DMS 273 treated with DMSO at 0.1 percent for 48 hours (cell line): ENCODE measurements around the gene ITGB4.

Experiments
- DNase-seq: peaks from one replicate; lab custom pipeline; 2025; lab: John Stamatoyannopoulos, UW

Gene ITGB4

DNA sequence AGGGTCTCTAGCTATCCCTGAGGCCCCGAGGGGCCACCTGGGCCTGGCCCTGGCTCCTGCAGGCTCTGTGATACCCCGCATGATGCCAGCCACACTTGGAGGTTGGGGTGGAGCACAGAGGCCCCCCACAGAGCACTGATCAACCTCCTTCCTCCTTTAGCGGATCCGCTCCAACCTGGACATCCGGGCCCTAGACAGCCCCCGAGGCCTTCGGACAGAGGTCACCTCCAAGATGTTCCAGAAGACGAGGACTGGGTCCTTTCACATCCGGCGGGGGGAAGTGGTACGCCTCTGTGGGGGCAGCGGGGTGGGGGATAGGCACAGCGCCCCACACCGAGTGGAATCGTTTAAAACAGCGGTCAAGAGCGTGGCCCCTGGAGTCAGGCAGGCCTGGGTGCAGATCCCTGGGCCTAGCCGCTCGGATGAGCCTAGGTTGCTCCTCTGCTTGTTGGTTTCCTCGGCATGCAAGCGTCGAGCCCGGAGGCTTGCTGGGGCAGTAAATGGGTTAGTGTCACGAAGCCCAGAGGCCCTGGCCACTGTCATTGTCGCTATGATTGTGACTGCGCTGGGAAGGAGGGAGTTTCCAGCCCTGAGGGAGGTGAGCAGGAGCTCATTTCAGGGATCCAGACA is 9.9 kb downstream of the ITGB4 start:
- no peak for DNase-seq

GRCh38 chr17:75731716-75732498 is 10.6 kb downstream of the ITGB4 start:
- no peak for DNase-seq

GRCh38 chr17:75733471-75733870 is 12.2 kb downstream of the ITGB4 start:
- DNase-seq, result no peak

DNA sequence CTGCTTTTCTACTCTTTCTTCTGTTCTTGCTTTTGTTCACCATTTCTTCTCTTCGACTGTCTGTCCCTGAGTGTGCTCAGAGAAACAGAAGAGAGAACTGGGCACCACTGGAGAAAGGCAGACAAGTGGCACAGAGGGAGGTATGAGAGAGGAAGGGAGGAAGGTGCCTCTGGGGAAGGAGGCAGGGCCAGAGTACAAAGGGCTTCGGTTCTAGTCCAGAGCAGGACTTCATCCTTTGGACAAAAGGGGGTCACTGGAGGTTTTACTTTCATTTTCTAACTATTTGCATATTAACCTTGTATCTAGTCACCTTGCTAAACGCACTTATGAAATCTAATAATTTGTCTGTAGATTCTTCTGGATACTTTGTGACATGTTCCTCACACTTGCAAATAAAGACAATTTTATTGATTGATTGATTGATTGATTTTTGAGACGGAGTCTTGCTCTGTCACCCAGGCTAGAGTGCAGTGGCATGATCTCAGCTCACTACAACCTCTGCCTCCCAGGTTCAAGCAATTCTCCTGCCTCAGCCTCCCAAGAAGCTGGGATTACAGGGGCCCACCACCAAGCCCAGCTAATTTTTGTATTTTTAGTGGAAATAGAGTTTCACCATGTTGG is 13.5 kb downstream of the ITGB4 start:
- DNase-seq, result no peak

- DNase-seq, result no peak
Observed at GRCh38 chr17:75736173-75736835, 15.0 kb downstream of the ITGB4 start.

DNA sequence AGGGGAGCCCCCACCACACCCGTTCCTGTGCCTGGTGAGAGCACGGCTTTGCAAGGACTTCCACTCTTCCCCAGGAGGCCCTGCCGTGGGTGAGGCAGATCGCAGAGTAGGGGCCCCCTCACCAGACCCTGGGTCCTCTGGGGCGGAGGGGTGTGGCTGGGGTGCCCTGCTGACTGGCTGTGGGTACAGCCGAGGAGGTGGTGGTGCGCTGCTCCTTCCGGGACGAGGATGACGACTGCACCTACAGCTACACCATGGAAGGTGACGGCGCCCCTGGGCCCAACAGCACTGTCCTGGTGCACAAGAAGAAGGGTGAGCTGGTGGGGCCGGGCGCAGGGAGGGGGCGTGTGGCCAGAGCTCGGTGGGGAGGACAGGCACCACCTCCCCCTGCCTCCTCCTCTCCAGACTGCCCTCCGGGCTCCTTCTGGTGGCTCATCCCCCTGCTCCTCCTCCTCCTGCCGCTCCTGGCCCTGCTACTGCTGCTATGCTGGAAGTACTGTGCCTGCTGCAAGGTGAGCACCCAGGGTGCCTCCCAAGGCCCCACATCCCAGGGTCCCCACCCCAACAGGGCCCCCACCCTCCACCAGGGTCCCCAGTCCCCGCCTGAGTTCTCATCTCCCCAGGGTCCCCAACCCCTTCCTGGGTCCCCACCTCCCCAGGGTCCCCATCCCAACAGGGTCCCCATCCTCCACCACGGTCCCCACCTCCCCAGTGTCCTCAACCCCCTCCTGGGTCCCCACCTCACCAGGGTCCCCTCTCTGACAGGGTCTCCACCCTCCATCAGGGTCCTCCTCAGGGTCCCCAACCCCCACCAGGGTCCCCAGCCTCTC is 16.1 kb downstream of the ITGB4 start:
- no peak for DNase-seq

DNA sequence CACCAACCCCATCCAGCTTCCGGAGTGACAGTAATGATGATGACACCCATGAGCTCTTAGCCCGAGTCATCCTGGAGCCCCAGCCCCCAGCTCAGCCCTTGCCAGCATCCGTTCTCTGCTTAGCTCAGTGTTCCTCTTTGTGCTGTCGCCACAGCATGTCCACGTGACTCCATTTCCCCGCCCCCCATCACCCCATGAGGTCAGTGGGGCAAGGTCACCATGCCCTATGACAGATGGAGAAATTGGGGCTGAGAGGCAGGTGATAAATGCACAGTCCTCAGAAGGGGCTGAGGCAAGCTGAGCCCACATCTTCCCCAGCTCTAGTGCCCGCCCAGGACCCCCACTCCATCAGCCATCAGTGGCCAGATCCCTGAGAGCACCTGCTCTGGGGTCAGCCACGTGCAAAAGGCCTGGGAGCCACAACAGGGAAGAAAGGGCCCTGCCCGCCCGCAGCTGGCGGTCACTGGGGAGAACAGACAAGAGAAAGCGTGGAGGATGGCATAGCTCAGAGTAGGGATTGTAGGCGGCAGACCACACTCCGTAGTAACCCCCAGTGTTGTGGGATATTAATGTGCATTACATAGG is 17.1 kb downstream of the ITGB4 start:
- no peak for DNase-seq

DNA sequence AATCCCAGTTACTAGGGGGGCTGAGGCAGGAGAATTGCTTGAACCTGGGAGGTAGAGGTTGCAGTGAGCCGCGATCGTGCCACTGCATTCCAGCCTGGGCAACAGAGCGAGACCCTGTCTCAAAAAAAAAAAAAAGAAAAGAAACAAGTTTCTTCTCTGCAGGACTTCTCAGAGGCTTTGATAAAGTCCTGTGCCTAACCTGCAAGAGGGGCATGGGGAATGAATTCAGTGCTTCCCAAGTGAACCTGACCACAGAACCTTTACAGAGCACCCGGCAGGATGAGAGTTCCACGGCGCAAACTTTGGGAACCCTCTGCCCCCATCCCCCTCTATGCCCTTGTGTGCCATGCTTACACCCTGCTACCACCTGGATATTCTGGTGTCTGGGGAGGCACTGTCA is 17.9 kb downstream of the ITGB4 start:
- DNase-seq, result no peak

- DNase-seq, result no peak
Observed at GRCh38 chr17:75739801-75740200, 18.5 kb downstream of the ITGB4 start.

- DNase-seq, result no peak
Observed at GRCh38 chr17:75740215-75740614, 19.0 kb downstream of the ITGB4 start.

DNA sequence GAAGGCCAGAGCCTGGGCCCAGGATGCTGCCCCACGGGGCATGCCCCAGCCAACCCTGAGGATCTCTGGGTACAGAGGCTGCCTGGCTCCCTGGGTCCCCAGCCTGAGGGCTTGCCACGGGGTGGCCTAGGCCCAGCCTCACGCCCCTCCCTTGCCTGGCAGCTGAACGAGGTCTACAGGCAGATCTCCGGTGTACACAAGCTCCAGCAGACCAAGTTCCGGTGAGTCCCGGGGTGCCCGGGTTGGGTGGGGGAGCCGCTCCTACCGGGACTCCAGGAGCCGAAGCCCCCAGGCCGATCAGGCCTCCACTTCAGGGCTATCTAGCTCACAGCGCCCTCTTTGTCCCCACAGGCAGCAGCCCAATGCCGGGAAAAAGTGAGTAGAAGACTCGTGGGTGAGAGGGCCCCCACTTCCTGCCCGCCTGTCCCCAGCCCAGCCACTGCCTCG is 19.4 kb downstream of the ITGB4 start:
- no peak for DNase-seq

DNA sequence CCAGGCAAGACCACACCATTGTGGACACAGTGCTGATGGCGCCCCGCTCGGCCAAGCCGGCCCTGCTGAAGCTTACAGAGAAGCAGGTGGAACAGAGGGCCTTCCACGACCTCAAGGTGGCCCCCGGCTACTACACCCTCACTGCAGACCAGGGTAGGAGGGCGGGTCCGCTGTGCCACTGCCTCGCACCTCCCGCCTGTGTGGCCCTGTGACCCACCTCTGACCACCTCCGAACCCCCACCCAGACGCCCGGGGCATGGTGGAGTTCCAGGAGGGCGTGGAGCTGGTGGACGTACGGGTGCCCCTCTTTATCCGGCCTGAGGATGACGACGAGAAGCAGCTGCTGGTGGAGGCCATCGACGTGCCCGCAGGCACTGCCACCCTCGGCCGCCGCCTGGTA is 21.1 kb downstream of the ITGB4 start:
- DNase-seq, result no peak

GRCh38 chr17:75743625-75744206 is 22.5 kb downstream of the ITGB4 start:
- DNase-seq, result no peak

DNA sequence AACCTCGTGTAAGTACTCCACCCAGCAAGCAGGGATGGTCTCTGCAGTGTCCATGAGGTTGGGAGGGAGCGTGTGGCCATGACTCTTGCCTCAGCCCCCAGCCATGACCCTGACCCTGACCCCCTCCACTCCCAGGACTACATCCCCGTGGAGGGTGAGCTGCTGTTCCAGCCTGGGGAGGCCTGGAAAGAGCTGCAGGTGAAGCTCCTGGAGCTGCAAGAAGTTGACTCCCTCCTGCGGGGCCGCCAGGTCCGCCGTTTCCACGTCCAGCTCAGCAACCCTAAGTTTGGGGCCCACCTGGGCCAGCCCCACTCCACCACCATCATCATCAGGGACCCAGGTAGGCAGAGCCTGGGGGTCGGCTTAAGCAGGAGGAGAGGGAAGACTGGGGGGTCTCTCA is 27.4 kb downstream of the ITGB4 start:
- DNase-seq, result no peak

DNA sequence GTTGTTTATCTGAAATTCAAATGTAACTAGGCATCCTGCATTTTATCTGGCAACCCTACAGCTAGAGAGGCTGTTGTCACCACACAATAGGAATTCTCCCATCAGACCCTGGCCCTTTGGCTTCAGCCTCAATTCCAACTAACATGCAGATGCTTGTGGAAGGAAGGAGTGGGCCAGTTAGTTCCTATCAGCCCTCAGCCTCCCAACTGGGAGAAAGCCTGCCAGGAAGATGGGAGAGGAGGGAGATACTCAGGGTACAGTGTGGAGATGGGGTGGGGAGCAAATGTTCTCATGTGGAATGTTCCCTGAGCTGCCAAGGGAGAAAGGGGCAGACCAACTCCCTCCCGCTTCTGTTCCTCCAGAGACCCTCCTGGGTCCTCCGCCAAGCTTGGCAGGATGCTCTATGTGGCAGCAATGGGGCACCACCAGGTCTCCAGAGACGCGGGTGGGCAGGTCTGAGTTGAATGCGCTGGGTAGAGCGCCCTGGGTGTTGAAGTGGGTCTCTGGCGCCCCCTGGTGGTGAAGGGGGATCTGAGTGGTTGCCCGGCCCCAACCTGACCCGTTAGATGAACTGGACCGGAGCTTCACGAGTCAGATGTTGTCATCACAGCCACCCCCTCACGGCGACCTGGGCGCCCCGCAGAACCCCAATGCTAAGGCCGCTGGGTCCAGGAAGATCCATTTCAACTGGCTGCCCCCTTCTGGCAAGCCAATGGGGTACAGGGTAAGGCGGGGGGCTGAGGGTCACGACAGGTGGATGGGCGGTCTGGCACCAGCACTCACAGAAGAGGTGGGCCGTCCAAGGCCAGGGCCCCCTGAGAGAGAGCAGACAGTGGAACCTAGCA is 28.5 kb downstream of the ITGB4 start:
- no peak for DNase-seq

- DNase-seq, result no peak
Observed at GRCh38 chr17:75750661-75751423, 29.6 kb downstream of the ITGB4 start.

DNA sequence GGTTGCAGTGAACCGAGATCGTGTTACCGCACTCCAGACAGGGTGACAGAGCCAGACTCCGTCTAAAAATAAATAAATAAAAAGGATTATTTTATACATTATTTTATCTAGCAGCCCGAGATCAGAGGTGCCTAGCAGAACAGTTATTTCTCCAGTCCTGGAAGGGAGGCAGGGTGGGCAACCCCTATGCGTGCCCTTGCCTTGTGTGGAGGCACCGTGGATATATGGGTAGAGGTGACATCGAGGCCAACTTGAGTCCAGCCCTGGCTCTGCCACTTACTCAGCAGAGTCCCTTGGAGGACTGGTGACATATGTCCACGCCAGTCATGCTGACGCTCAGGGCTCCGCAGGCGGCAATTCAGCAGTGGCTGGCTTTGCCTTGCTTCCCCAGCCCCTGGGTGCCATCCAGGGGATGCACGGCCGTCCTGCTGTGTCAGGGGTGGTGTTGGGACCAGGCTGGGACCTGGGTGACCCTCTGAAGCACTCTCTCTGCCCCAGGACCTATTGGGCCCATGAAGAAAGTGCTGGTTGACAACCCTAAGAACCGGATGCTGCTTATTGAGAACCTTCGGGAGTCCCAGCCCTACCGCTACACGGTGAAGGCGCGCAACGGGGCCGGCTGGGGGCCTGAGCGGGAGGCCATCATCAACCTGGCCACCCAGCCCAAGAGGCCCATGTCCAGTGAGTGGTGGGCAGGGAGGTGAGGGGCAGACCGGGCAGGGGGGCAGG is 30.6 kb downstream of the ITGB4 start:
- DNase-seq, result no peak

DNA sequence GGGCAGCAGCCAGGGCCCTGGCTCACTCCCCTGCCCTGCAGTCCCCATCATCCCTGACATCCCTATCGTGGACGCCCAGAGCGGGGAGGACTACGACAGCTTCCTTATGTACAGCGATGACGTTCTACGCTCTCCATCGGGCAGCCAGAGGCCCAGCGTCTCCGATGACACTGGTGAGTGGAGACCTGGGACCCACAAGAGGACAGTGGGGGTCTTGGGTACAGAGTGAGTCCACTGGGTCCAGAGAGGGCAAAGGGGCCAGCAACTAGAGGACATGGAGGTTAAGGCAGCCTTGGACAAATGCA is 31.1 kb downstream of the ITGB4 start:
- no peak for DNase-seq
